ENCODE data around the gene ACBD6. TPM values are rescaled to one million over a fixed set of nuclear protein-coding genes. Genes with fewer than 3 reads are reported as not detected.

The ACBD6 gene
- total and polyA plus RNA-seq, 2 experiments from 2014 or later: 27.3 to 44.2 TPM

- no peak for DNase-seq
- H3K4me3 ChIP-seq: no peak overlapping the region
- H2AFZ ChIP-seq: 0 out of 2 replicates have a peak overlapping the region, but pooled peaks have one; percentile 34
- no peaks in the 10 kb centered on the region for H3K9me2 ChIP-seq (ENCODE audit: insufficient read depth)
- in situ Hi-C loops (cut with MboI): loop anchor here (10.0 kb wide), 1 partner anchor 645 kb away; no protein-coding TSS in a partner anchor
- no peaks in the 10 kb centered on the region for H3K79me2 ChIP-seq (ENCODE audit: insufficient read depth)
- no peaks in the 10 kb centered on the region for H3K36me3 ChIP-seq (ENCODE audit: low read depth)
- no peak overlapping the region for H3K27ac ChIP-seq
- no peak overlapping the region for H3K4me2 ChIP-seq (ENCODE audit: unreplicated experiment)
- TF ChIP-seq EZH2 (IDR thresholded peaks at IDR 0.05; ENCODE audit: insufficient read depth, poor library complexity, severe bottlenecking): no peak
- TF ChIP-seq EZH2phosphoT487 (IDR thresholded peaks at IDR 0.05; ENCODE audit: insufficient read depth, low read depth): no peak
- no peaks in the 10 kb centered on the region for H3K27me3 ChIP-seq (replicated peaks; ENCODE audit: insufficient read depth)
- H3K9me3 ChIP-seq (ENCODE audit: low read depth): no peaks in the 10 kb centered on the region
- H3K9ac ChIP-seq: no peak overlapping the region
- 54 to 61% methylated on average over 4 of the region's 4 CpGs for WGBS, 2 experiments (ENCODE audit: low coverage in 1 of 2, low lambda C conversion rate in 2 of 2, missing lambda C conversion rate in 2 of 2)
- H3F3A ChIP-seq (ENCODE audit: insufficient read depth): no peaks in the 10 kb centered on the region
- H3K4me1 ChIP-seq (ENCODE audit: insufficient read depth): peaks cover 12% of the 10 kb centered on the region
- no peaks in the 10 kb centered on the region for H4K20me1 ChIP-seq (ENCODE audit: insufficient read depth)
Observed at GRCh38 chr1:180519846-180520245, 17.5 kb upstream of the ACBD6 start.

- TF ChIP-seq EZH2 (IDR thresholded peaks at IDR 0.05; ENCODE audit: insufficient read depth, poor library complexity, severe bottlenecking): no peak
- in situ Hi-C loops (cut with MboI): no loop called here
- WGBS, 2 experiments (ENCODE audit: low coverage in 1 of 2, low lambda C conversion rate in 2 of 2, missing lambda C conversion rate in 2 of 2): 14 to 16% methylated on average over 8 of the region's 8 CpGs
- Histone ChIP-seq H3K4me2 (ENCODE audit: unreplicated experiment) (peak overlapping the region; percentile 7), H3K79me2 (ENCODE audit: insufficient read depth) (no peaks in the 10 kb centered on the region), H3F3A (ENCODE audit: insufficient read depth) (no peaks in the 10 kb centered on the region), H3K9ac (peak overlapping the region; percentile 43), H3K4me1 (ENCODE audit: insufficient read depth) (peaks cover 12% of the 10 kb centered on the region), H3K27ac (peak overlapping the region; percentile 45), H3K9me3 (ENCODE audit: low read depth) (no peaks in the 10 kb centered on the region), H3K4me3 (no peak overlapping the region), H4K20me1 (ENCODE audit: insufficient read depth) (no peaks in the 10 kb centered on the region), H2AFZ (peak overlapping the region; percentile 84), H3K9me2 (ENCODE audit: insufficient read depth) (no peaks in the 10 kb centered on the region), H3K36me3 (ENCODE audit: low read depth) (no peaks in the 10 kb centered on the region), H3K27me3 (replicated peaks; ENCODE audit: insufficient read depth) (no peaks in the 10 kb centered on the region)
- peak; percentile 85 for DNase-seq
Observed at GRCh38 chr1:180515857-180516388, 13.5 kb upstream of the ACBD6 start.

DNA sequence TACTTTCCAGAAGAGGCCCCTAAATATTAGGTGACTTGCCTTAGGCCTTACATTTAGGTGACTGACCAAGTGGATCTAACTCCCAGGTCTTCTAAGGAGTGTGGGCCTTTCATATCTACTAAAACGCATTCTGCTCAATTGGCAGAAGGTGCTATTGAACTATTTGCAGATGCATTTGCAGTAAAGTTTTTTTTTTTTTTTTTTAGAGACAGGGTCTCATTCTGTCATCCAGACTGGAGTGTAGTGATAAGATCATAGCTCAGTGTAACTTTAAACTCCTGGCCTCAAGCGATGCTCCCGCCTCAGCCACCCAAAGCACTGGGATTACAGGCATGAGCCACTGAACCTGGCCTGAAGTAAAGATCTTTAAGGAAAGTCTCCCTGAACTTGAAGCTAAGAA, 13.0 kb upstream of the ACBD6 start:
- H3K9me2 ChIP-seq (ENCODE audit: insufficient read depth): no peaks in the 10 kb centered on the region
- no peaks in the 10 kb centered on the region for H3K27me3 ChIP-seq (replicated peaks; ENCODE audit: insufficient read depth)
- in situ Hi-C loops (cut with MboI): no loop called here
- H3K27ac ChIP-seq: no peak overlapping the region
- no peaks in the 10 kb centered on the region for H4K20me1 ChIP-seq (ENCODE audit: insufficient read depth)
- no peaks in the 10 kb centered on the region for H3K36me3 ChIP-seq (ENCODE audit: low read depth)
- peaks cover 12% of the 10 kb centered on the region for H3K4me1 ChIP-seq (ENCODE audit: insufficient read depth)
- H3K9me3 ChIP-seq (ENCODE audit: low read depth): no peaks in the 10 kb centered on the region
- DNase-seq: no peak
- WGBS, 2 experiments (ENCODE audit: low coverage in 1 of 2, low lambda C conversion rate in 2 of 2, missing lambda C conversion rate in 2 of 2): 43 to 48% methylated on average over 3 of the region's 3 CpGs
- no peak overlapping the region for H3K4me3 ChIP-seq
- no peaks in the 10 kb centered on the region for H3K79me2 ChIP-seq (ENCODE audit: insufficient read depth)
- H3K4me2 ChIP-seq (ENCODE audit: unreplicated experiment): no peak overlapping the region
- TF ChIP-seq EZH2 (IDR thresholded peaks at IDR 0.05; ENCODE audit: insufficient read depth, poor library complexity, severe bottlenecking): no peak
- no peak for TF ChIP-seq EZH2phosphoT487 (IDR thresholded peaks at IDR 0.05; ENCODE audit: insufficient read depth, low read depth)
- no peaks in the 10 kb centered on the region for H3F3A ChIP-seq (ENCODE audit: insufficient read depth)
- no peak overlapping the region for H3K9ac ChIP-seq
- H2AFZ ChIP-seq: peak overlapping the region; percentile 84

GRCh38 chr1:180513531-180513930, 11.2 kb upstream of the ACBD6 start:
- Histone ChIP-seq H3K27me3 (replicated peaks; ENCODE audit: insufficient read depth) (no peaks in the 10 kb centered on the region), H3K9me2 (ENCODE audit: insufficient read depth) (no peaks in the 10 kb centered on the region), H3K4me3 (no peak overlapping the region), H3K27ac (no peak overlapping the region), H2AFZ (no peak overlapping the region), H3K9me3 (ENCODE audit: low read depth) (no peaks in the 10 kb centered on the region), H3K4me1 (ENCODE audit: insufficient read depth) (peaks cover 12% of the 10 kb centered on the region), H3F3A (ENCODE audit: insufficient read depth) (no peaks in the 10 kb centered on the region), H3K79me2 (ENCODE audit: insufficient read depth) (no peaks in the 10 kb centered on the region), H3K36me3 (ENCODE audit: low read depth) (no peaks in the 10 kb centered on the region), H3K9ac (no peak overlapping the region), H3K4me2 (ENCODE audit: unreplicated experiment) (no peak overlapping the region), H4K20me1 (ENCODE audit: insufficient read depth) (no peaks in the 10 kb centered on the region)
- TF ChIP-seq EZH2phosphoT487 (IDR thresholded peaks at IDR 0.05; ENCODE audit: insufficient read depth, low read depth): no peak
- no peak for TF ChIP-seq EZH2 (IDR thresholded peaks at IDR 0.05; ENCODE audit: insufficient read depth, poor library complexity, severe bottlenecking)
- in situ Hi-C loops (cut with MboI): loop anchor here (5.0 kb wide), 1 partner anchor 349 kb away; no protein-coding TSS in a partner anchor
- 85 to 92% methylated on average over 6 of the region's 6 CpGs for WGBS, 2 experiments (ENCODE audit: low coverage in 1 of 2, low lambda C conversion rate in 2 of 2, missing lambda C conversion rate in 2 of 2)
- no peak for DNase-seq

All from GM23248 (cell line).